OCI-LY1 (cell line): Measurements from ENCODE around the gene FAM237A.

Source experiments
- H2AFZ ChIP-seq: fragments of 200-600 bp; sonication (generic), shearing (Covaris generic); 2 replicates; pipeline ENCODE4 v1.6.0; 2014; ENCODE audit warnings: antibody characterized with exemption, mild to moderate bottlenecking, low read length
- H3F3A ChIP-seq: fragments of 200-600 bp; sonication (generic), shearing (Covaris generic); 2 replicates; pipeline ENCODE4 v1.6.0; 2014; ENCODE audit warnings: mild to moderate bottlenecking, antibody characterized with exemption, low read length, moderate library complexity; ENCODE audit not compliant: insufficient read depth
- H3K27ac ChIP-seq: fragments of 200-600 bp; sonication (generic); 2 replicates; pipeline ENCODE4 v1.5.1; 2014; ENCODE audit warnings: low read length, mixed run types, mild to moderate bottlenecking, low read depth; ENCODE audit not compliant: poor library complexity, severe bottlenecking
- H3K27me3 ChIP-seq: fragments of 200-600 bp; sonication (generic); 2 replicates; pipeline ENCODE4 v1.6.0; 2014; ENCODE audit warnings: antibody characterized with exemption, mild to moderate bottlenecking, low read length, moderate library complexity; ENCODE audit not compliant: insufficient read depth
- H3K36me3 ChIP-seq: fragments of 200-600 bp; sonication (generic); 2 replicates; pipeline ENCODE4 v1.6.1; 2014; ENCODE audit warnings: mild to moderate bottlenecking, antibody characterized with exemption, low read length, moderate library complexity, mixed read lengths; ENCODE audit not compliant: insufficient read depth
- H3K4me1 ChIP-seq: fragments of 200-600 bp; sonication (generic); 2 replicates; pipeline ENCODE4 v1.5.1; 2014; ENCODE audit warnings: mild to moderate bottlenecking, low read length, moderate library complexity; ENCODE audit not compliant: insufficient read depth, severe bottlenecking
- H3K4me2 ChIP-seq: fragments of 200-600 bp; sonication (generic), shearing (Covaris generic); 2 replicates; pipeline ENCODE4 v1.6.1; 2014; ENCODE audit warnings: low read length
- H3K4me3 ChIP-seq: fragments of 200-600 bp; sonication (generic); 2 replicates; pipeline ENCODE4 v1.5.1; 2014; ENCODE audit warnings: low read length, low read depth, mild to moderate bottlenecking, mixed read lengths; ENCODE audit not compliant: poor library complexity, severe bottlenecking
- H3K79me2 ChIP-seq: fragments of 200-600 bp; shearing (Covaris generic); 2 replicates; pipeline ENCODE4 v1.6.1; 2016; ENCODE audit warnings: mixed run types, low read length, mixed read lengths; ENCODE audit not compliant: insufficient read depth
- H3K9ac ChIP-seq: fragments of 200-600 bp; sonication (generic), shearing (Covaris generic); 2 replicates; pipeline ENCODE4 v1.6.1; 2014; ENCODE audit warnings: mild to moderate bottlenecking, low read length, mixed read lengths
- H3K9me2 ChIP-seq: fragments of 200-600 bp; sonication (generic), shearing (Covaris generic); 2 replicates; pipeline ENCODE4 v1.6.1; 2014; ENCODE audit warnings: low read depth, mild to moderate bottlenecking, low read length, mixed read lengths
- H3K9me3 ChIP-seq: fragments of 200-600 bp; shearing (Covaris generic); 2 replicates; pipeline ENCODE4 v1.6.1; 2014; ENCODE audit warnings: low read length, mixed read lengths
- H4K20me1 ChIP-seq: fragments of 200-600 bp; sonication (generic), shearing (Covaris generic); 2 replicates; pipeline ENCODE4 v1.6.0; 2016; ENCODE audit warnings: mild to moderate bottlenecking, low read length; ENCODE audit not compliant: insufficient read depth
- CTCF ChIP-seq: fragments of 200-600 bp; sonication (generic), shearing (Covaris generic); IDR thresholded peaks from 2 replicates; pipeline ENCODE4 v1.5.1; 2017; ENCODE audit warnings: mild to moderate bottlenecking, antibody characterized with exemption, low read length, moderate library complexity, mixed read lengths
- EZH2 ChIP-seq: fragments of 200-600 bp; sonication (generic), shearing (Covaris generic); IDR thresholded peaks from 2 replicates; pipeline ENCODE4 v1.8.0; 2017; ENCODE audit warnings: borderline replicate concordance, mixed run types, mild to moderate bottlenecking, antibody characterized with exemption, low read length, moderate library complexity, mixed read lengths

FAM237A gene

DNA sequence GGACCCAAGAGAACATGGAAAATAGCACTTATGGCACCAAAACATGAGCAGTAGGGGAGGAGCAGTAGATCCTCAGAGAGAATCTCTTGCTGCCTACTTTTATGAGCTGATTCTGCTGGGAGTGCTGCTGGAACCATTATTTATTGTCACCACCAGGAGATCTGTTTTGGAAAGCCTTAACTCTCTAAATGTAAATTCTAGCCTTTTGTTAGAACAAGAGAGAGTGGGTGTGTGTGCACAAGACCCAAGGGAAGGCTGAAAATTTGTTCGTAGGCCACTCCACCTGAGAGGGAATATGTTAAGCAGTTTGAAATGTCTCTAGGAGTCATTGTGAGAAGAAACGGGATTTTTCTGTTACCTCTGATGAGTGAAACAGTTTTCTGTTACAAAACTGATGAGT is 16.2 kb upstream of the FAM237A start:
- Histone ChIP-seq H3K4me2 (no peak overlapping the region), H3F3A (no peaks in the 10 kb centered on the region), H3K79me2 (no peaks in the 10 kb centered on the region), H4K20me1 (no peaks in the 10 kb centered on the region), H3K36me3 (no peaks in the 10 kb centered on the region), H3K4me1 (no peaks in the 10 kb centered on the region), H3K9ac (no peak overlapping the region), H2AFZ (no peak overlapping the region), H3K27me3 (no peaks in the 10 kb centered on the region), H3K9me3 (no peaks in the 10 kb centered on the region), H3K4me3 (no peak overlapping the region), H3K27ac (no peak overlapping the region), H3K9me2 (no peaks in the 10 kb centered on the region)
- TF ChIP-seq EZH2 (no peak), CTCF (no peak)

- no peaks in the 10 kb centered on the region for H3K27me3 ChIP-seq
- H3K27ac ChIP-seq, result no peak overlapping the region
- no peak overlapping the region for H3K4me2 ChIP-seq
- no peak overlapping the region for H2AFZ ChIP-seq
- no peak overlapping the region for H3K4me3 ChIP-seq
- no peaks in the 10 kb centered on the region for H3K9me3 ChIP-seq
- TF ChIP-seq EZH2 (no peak), CTCF (no peak)
- no peaks in the 10 kb centered on the region for H4K20me1 ChIP-seq
- no peaks in the 10 kb centered on the region for H3K9me2 ChIP-seq
- H3K36me3 ChIP-seq, result no peaks in the 10 kb centered on the region
- H3K79me2 ChIP-seq, result no peaks in the 10 kb centered on the region
- H3F3A ChIP-seq, result no peaks in the 10 kb centered on the region
- H3K9ac ChIP-seq, result no peak overlapping the region
- H3K4me1 ChIP-seq, result no peaks in the 10 kb centered on the region
Measured at GRCh38 chr2:206627632-206628031, 14.7 kb upstream of the FAM237A start.

DNA sequence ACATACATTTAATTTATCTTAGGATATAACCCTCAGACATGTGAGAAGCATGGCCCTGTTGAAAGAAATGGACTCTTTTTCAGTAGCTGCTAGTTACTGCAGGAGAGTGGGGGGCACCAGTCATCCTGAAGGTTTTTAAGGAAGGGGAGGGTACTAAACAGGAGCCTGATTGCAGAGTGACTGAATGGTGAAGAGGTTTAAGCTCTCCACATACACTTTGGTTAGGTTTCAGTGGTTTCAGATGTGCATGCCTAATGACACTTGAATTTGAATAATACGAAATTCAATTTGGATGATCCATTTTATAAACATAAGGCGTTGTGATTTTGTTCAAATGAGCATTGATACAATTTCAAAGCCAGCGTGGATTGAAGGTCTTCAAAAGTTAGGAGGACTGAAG is 10.9 kb upstream of the FAM237A start:
- Histone ChIP-seq H3K4me1 (no peaks in the 10 kb centered on the region), H3K27me3 (no peaks in the 10 kb centered on the region), H3K79me2 (no peaks in the 10 kb centered on the region), H3K36me3 (no peaks in the 10 kb centered on the region), H3K4me3 (no peak overlapping the region), H3K9ac (no peak overlapping the region), H4K20me1 (no peaks in the 10 kb centered on the region), H3F3A (no peaks in the 10 kb centered on the region), H3K4me2 (no peak overlapping the region), H2AFZ (no peak overlapping the region), H3K9me2 (no peaks in the 10 kb centered on the region), H3K9me3 (no peaks in the 10 kb centered on the region), H3K27ac (no peak overlapping the region)
- TF ChIP-seq EZH2 (no peak), CTCF (no peak)
